HCT116 (cell line): ENCODE data around the gene RXRA. TPM values are rescaled to one million over a fixed set of nuclear protein-coding genes. Genes with fewer than 3 reads are reported as not detected.

Experiments
- ATAC-seq: fragments of 200-7000 bp; cut with Tn5 transposase; 2 replicates; pipeline ENCODE4 v1.9.1; 2020; ENCODE audit warnings: mild to moderate bottlenecking, moderate library complexity
- BruUV-seq: library from RNA; stranded (reverse); fragments of 400-500 nt; replicated peaks from 2 replicates; lab custom pipeline; 2021; lab: Mats Ljungman, UMichigan
- CTCF ChIA-PET: fragments of 300-600 bp; sonication (Branson Sonifier 250); formaldehyde crosslinking; loops from one replicate; lab custom pipeline; 2021; ENCODE audit warnings: antibody characterized with exemption; lab: Charles Lee
- POLR2A ChIA-PET: fragments of 300-600, 350-600 bp; sonication (Branson Sonifier 250); formaldehyde crosslinking; loops from one replicate; lab custom pipeline; 2021; ENCODE audit warnings: antibody characterized with exemption; lab: Charles Lee
- RAD21 ChIA-PET, 2 experiments: fragments of 300-600 bp; sonication (Branson Sonifier 250); formaldehyde crosslinking; loops; one replicate each; lab custom pipeline; 2023; ENCODE audit warnings: low total read pairs in 2 of 2; ENCODE audit not compliant: uncharacterized antibody in 2 of 2, unreplicated experiment in 2 of 2, low non-redundant PET in 1 of 2; lab: Charles Lee
- DNase-seq: peaks from one replicate; pipeline ENCODE4 v3.0.0-alpha.2; 2010; ENCODE audit warnings: low read depth, low spot score
- H2AFZ ChIP-seq: fragments of 200-600 bp; shearing (Covaris generic), sonication (generic); 2 replicates; pipeline ENCODE4 v1.6.1; 2017; ENCODE audit warnings: low read depth, mixed run types, mixed read lengths, antibody characterized with exemption, low read length; ENCODE audit not compliant: poor library complexity, severe bottlenecking
- H3K27ac ChIP-seq: 2 replicates; pipeline ENCODE4 v1.5.1; 2012; ENCODE audit warnings: low read depth, low read length
- H3K27me3 ChIP-seq: fragments of 200-600 bp; sonication (generic); 2 replicates; pipeline ENCODE4 v1.6.1; 2016; ENCODE audit warnings: mixed run types, low read length, mixed read lengths; ENCODE audit not compliant: insufficient read depth
- H3K36me3 ChIP-seq, 2 experiments: fragments of 200-500 bp in 1 of 2; fragments of 200-600 bp in 1 of 2; sonication (Bioruptor generic) in 1 of 2; sonication (generic) in 1 of 2; 2 replicates each; pipeline versions ENCODE4 v1.5.1 to v1.6.1; 2014 to 2016; ENCODE audit warnings: low read length in 2 of 2, inconsistent platforms in 1 of 2, mixed read lengths in 1 of 2, mixed run types in 1 of 2; ENCODE audit not compliant: insufficient read depth in 2 of 2, control insufficient read depth in 1 of 2
- H3K4me1 ChIP-seq, 2 experiments: fragments of 200-600 bp in 1 of 2; sonication (generic) in 1 of 2; 2 replicates each; pipeline versions ENCODE4 v1.5.1 to v1.6.1; 2012 to 2017; ENCODE audit warnings: low read length in 2 of 2, inconsistent platforms in 1 of 2, mild to moderate bottlenecking in 1 of 2, mixed read lengths in 1 of 2, mixed run types in 1 of 2, moderate library complexity in 1 of 2; ENCODE audit not compliant: insufficient read depth in 2 of 2, control insufficient read depth in 1 of 2
- H3K4me2 ChIP-seq: fragments of 200-600 bp; sonication (generic); 2 replicates; pipeline ENCODE4 v1.6.1; 2017; ENCODE audit warnings: mixed run types, low read length, mixed read lengths
- H3K4me3 ChIP-seq, 2 experiments: fragments of 200-600 bp in 1 of 2; sonication (generic) in 1 of 2; replicated peaks in 1 of 2; 2 replicates each; pipeline ENCODE4 v1.5.1; 2011 to 2016; ENCODE audit warnings: low read length in 2 of 2, control low read depth in 1 of 2, low read depth in 1 of 2, mild to moderate bottlenecking in 1 of 2, mixed read lengths in 1 of 2, mixed run types in 1 of 2
- H3K79me2 ChIP-seq: fragments of 200-600 bp; sonication (generic); 2 replicates; pipeline ENCODE4 v1.6.1; 2017; ENCODE audit warnings: mild to moderate bottlenecking, mixed run types, low read length, moderate library complexity, mixed read lengths; ENCODE audit not compliant: insufficient read depth
- H3K9ac ChIP-seq: fragments of 200-600 bp; sonication (generic); 2 replicates; pipeline ENCODE4 v1.6.1; 2016; ENCODE audit warnings: low read length, mixed read lengths
- H3K9me2 ChIP-seq: fragments of 200-600 bp; sonication (generic), shearing (Covaris generic); 2 replicates; pipeline ENCODE4 v1.6.1; 2017; ENCODE audit warnings: mixed run types, mild to moderate bottlenecking, moderate library complexity; ENCODE audit not compliant: insufficient read depth
- H3K9me3 ChIP-seq, 2 experiments: fragments of 200-500 bp in 1 of 2; fragments of 200-600 bp in 1 of 2; sonication (Bioruptor generic) in 1 of 2; sonication (generic) in 1 of 2; 2 replicates each; pipeline ENCODE4 v1.6.1; 2014 to 2017; ENCODE audit warnings: low read length in 2 of 2, mixed read lengths in 2 of 2, inconsistent platforms in 1 of 2, low read depth in 1 of 2, mild to moderate bottlenecking in 1 of 2, mixed run types in 1 of 2, moderate library complexity in 1 of 2; ENCODE audit not compliant: control insufficient read depth in 1 of 2, insufficient read depth in 1 of 2
- H4K20me1 ChIP-seq: fragments of 200-600 bp; sonication (generic), shearing (Covaris generic); 2 replicates; pipeline ENCODE4 v1.6.1; 2017; ENCODE audit warnings: mixed run types, mild to moderate bottlenecking, moderate library complexity; ENCODE audit not compliant: insufficient read depth
- ATF3 ChIP-seq: IDR thresholded peaks from 2 replicates; pipeline ENCODE4 v1.6.1; 2012
- CBX3 ChIP-seq: IDR thresholded peaks from 2 replicates; pipeline ENCODE4 v1.6.1; 2012; ENCODE audit warnings: low read depth
- ELF1 ChIP-seq: IDR thresholded peaks from 2 replicates; pipeline ENCODE4 v1.6.1; 2012; ENCODE audit warnings: low read depth, borderline replicate concordance
- FOSL1 ChIP-seq: IDR thresholded peaks from 2 replicates; pipeline ENCODE4 v1.6.1; 2012; ENCODE audit warnings: low read depth
- JUND ChIP-seq: IDR thresholded peaks from 2 replicates; pipeline ENCODE4 v1.6.1; 2012
- POLR2A ChIP-seq: IDR thresholded peaks from 2 replicates; pipeline ENCODE4 v1.7.0; 2011; ENCODE audit warnings: borderline replicate concordance; ENCODE audit not compliant: insufficient read depth, insufficient read length; ENCODE audit errors: extremely low read depth
- RAD21 ChIP-seq: IDR thresholded peaks from 2 replicates; pipeline ENCODE4 v1.6.1; 2012; ENCODE audit warnings: low read depth, mild to moderate bottlenecking
- SIN3A ChIP-seq: IDR thresholded peaks from 2 replicates; pipeline ENCODE4 v1.6.1; 2012; ENCODE audit warnings: low read depth
- SP1 ChIP-seq: IDR thresholded peaks from 2 replicates; pipeline ENCODE4 v1.6.1; 2012; ENCODE audit warnings: low read depth
- TCF7L2 ChIP-seq: IDR thresholded peaks from 2 replicates; pipeline ENCODE4 v1.7.0; 2011; ENCODE audit warnings: borderline replicate concordance, inconsistent platforms; ENCODE audit not compliant: insufficient read depth, insufficient read length; ENCODE audit errors: extremely low read depth
- YY1 ChIP-seq: IDR thresholded peaks from 2 replicates; pipeline ENCODE4 v1.6.1; 2011; ENCODE audit warnings: low read length, low read depth, moderate library complexity, mild to moderate bottlenecking; ENCODE audit not compliant: insufficient replicate concordance; ENCODE audit errors: extremely low read depth
- ZBTB33 ChIP-seq: IDR thresholded peaks from 2 replicates; pipeline ENCODE4 v1.6.1; 2011; ENCODE audit warnings: mild to moderate bottlenecking, low read length, moderate library complexity; ENCODE audit not compliant: insufficient replicate concordance; ENCODE audit errors: extremely low read depth
- ZFX ChIP-seq: fragments of 450-650 bp; IDR thresholded peaks from 2 replicates; pipeline ENCODE4 v1.6.1; 2017
- ZNF274 ChIP-seq: fragments of 200-500 bp; sonication (Bioruptor generic); IDR thresholded peaks from 2 replicates; pipeline ENCODE4 v1.6.1; 2014; ENCODE audit warnings: mild to moderate bottlenecking, low read depth, low read length, inconsistent platforms
- intact Hi-C: fragments of 100-400 bp; cut with micrococcal nuclease; formaldehyde crosslinking; loops from 2 replicates; pipeline ENCODE4 v1.10.0; 2022
- total RNA-seq: library from RNA; stranded (reverse); gene quantifications from one replicate; pipeline ENCODE4 v1.2.1, GENCODE V29; 2021; ENCODE audit not compliant: unreplicated experiment

Gene RXRA
- total RNA-seq, 1 experiment from 2014 or later = 43.9 TPM

GRCh38 chr9:134321531-134321930 lies 4.7 kb upstream of the RXRA start:
- ATAC-seq = no peak
- Histone ChIP-seq H3K4me2 (no peak overlapping the region), H3K9ac (no peak overlapping the region), H3K4me1 (peaks cover 20 to 32% of the 10 kb centered on the region in 2 experiments), H3K9me2 (no peaks in the 10 kb centered on the region), H3K27ac (no peak overlapping the region), H2AFZ (no peak overlapping the region), H3K9me3 (no peaks in the 10 kb centered on the region), H3K4me3 (no peak overlapping the region), H3K36me3 (no peaks in the 10 kb centered on the region), H3K79me2 (no peaks in the 10 kb centered on the region), H3K27me3 (no peaks in the 10 kb centered on the region), H4K20me1 (no peaks in the 10 kb centered on the region)
- RAD21 ChIA-PET = no interaction called here
- POLR2A ChIA-PET = no interaction called here
- no TSS peak for BruUV-seq
- no peak for TF ChIP-seq ZFX
- TF ChIP-seq SIN3A = no peak
- no peak for TF ChIP-seq ZNF274
- no peak for TF ChIP-seq ZBTB33
- TF ChIP-seq RAD21 = no peak
- intact Hi-C loops = loop anchor here (5.0 kb wide), 2 partner anchors 121 to 149 kb away; no protein-coding TSS in a partner anchor
- DNase-seq = no peak
- CTCF ChIA-PET = no interaction called here

GRCh38 chr9:134321946-134322741 lies 4.1 kb upstream of the RXRA start:
- intact Hi-C loops = loop anchor here (5.0 kb wide), 2 partner anchors 120 to 150 kb away; no protein-coding TSS in a partner anchor
- RAD21 ChIA-PET = no interaction called here
- H3K4me1 ChIP-seq = peaks cover 20 to 32% of the 10 kb centered on the region in 2 experiments
- POLR2A ChIA-PET = no interaction called here
- H4K20me1 ChIP-seq = no peaks in the 10 kb centered on the region
- CTCF ChIA-PET = no interaction called here
- no peaks in the 10 kb centered on the region for H3K27me3 ChIP-seq
- BruUV-seq = no TSS peak
- H3K27ac ChIP-seq = no peak overlapping the region
- TF ChIP-seq YY1 (no peak), FOSL1 (no peak), SIN3A (no peak), JUND (no peak), CBX3 (no peak), ELF1 (no peak), ZBTB33 (no peak), POLR2A (no peak), SP1 (no peak), ATF3 (no peak), TCF7L2 (no peak)
- ATAC-seq (no peak), DNase-seq (no peak)
- H3K9me3 ChIP-seq = no peaks in the 10 kb centered on the region
- no peak overlapping the region for H3K4me3 ChIP-seq
- no peak overlapping the region for H2AFZ ChIP-seq
- no peak overlapping the region for H3K4me2 ChIP-seq
- peaks cover 3% of the 10 kb centered on the region for H3K79me2 ChIP-seq
- H3K36me3 ChIP-seq = no peaks in the 10 kb centered on the region
- no peak overlapping the region for H3K9ac ChIP-seq
- no peaks in the 10 kb centered on the region for H3K9me2 ChIP-seq
